H1 (cell line): ENCODE results near the gene CAMKK1. TPM values are rescaled to one million over a fixed set of nuclear protein-coding genes. Genes with fewer than 3 reads are reported as not detected.

ENCODE experiments used
- TBP ChIP-seq: IDR thresholded peaks from 2 replicates; pipeline ENCODE4 v1.6.1; 2011; ENCODE audit warnings: low read depth, low read length, improper control_type of control experiment
- USF2 ChIP-seq: IDR thresholded peaks from 2 replicates; pipeline ENCODE4 v1.6.1; 2011; ENCODE audit warnings: low read length, improper control_type of control experiment
- polyA plus RNA-seq, 7 experiments: library from polyadenylated mRNA; depleted of rRNA in 3 of 7; stranded (reverse) in 5 of 7; unstranded in 2 of 7; fragments of >200 nt in 5 of 7; fragments of 200-250 nt in 2 of 7; gene quantifications; 1 replicate in 5 of 7; 2 replicates in 1 of 7; 4 replicates in 1 of 7; pipeline versions ENCODE4 v1.2.1 to v1.2.3, GENCODE V29; 2011 to 2013; ENCODE audit warnings: missing spikeins in 2 of 7, mixed read lengths in 2 of 7
- total RNA-seq: library from RNA; stranded (reverse); fragmentation: NEBNext Ultra II Directional; extraction: Animal tissue kit (Norgen Biotek cat#: 25700); gene quantifications from 2 replicates; pipeline ENCODE4 v1.2.1, GENCODE V29; 2021

The CAMKK1 gene
- total and polyA plus RNA-seq, 2 of the 8 experiments (the other 6 are each of a cell fraction or from before 2014, with no cell fraction given) = 7.1 to 7.6 TPM

- no peak for TF ChIP-seq USF2
- no peak for TF ChIP-seq TBP
- TF ChIP-seq, all 59 proteins: peak for 0
Observed at GRCh38 chr17:3915995-3916696, 23.3 kb upstream of the CAMKK1 start, which contains the start of gene P2RX1 (continued).
